Activated CD4-positive, alpha-beta T cell treated with anti-CD3 and anti-CD28 coated beads for 24 hours (primary cell): ENCODE results near the gene CCDC106.

ENCODE experiments used
- DNase-seq, 2 donors: peaks; one replicate each; pipeline ENCODE4 v3.0.0-alpha.2; 2020; ENCODE audit warnings: low read depth in 2 of 2

Gene CCDC106

GRCh38 chr19:55613930-55614710 is 33.9 kb upstream of the CCDC106 start:
- no peak for DNase-seq

GRCh38 chr19:55614711-55615542 is 33.1 kb upstream of the CCDC106 start:
- DNase-seq: no peak

GRCh38 chr19:55615543-55616394 is 32.2 kb upstream of the CCDC106 start:
- no peak for DNase-seq

GRCh38 chr19:55616395-55616875 is 31.6 kb upstream of the CCDC106 start:
- DNase-seq: no peak

- DNase-seq: no peak
Observed at GRCh38 chr19:55617426-55617825, 30.6 kb upstream of the CCDC106 start.

GRCh38 chr19:55618426-55618825 is 29.6 kb upstream of the CCDC106 start:
- no peak for DNase-seq

GRCh38 chr19:55619286-55619685 is 28.7 kb upstream of the CCDC106 start:
- no peak for DNase-seq

GRCh38 chr19:55620410-55621204 is 27.4 kb upstream of the CCDC106 start:
- DNase-seq: no peak

- DNase-seq: no peak
Observed at GRCh38 chr19:55621205-55621672, 26.8 kb upstream of the CCDC106 start.

- DNase-seq: no peak
Observed at GRCh38 chr19:55621673-55622231, 26.3 kb upstream of the CCDC106 start.

- DNase-seq: no peak
Observed at GRCh38 chr19:55622242-55622969, 25.6 kb upstream of the CCDC106 start.

GRCh38 chr19:55623130-55623529 is 24.9 kb upstream of the CCDC106 start:
- no peak for DNase-seq

GRCh38 chr19:55623561-55623960 is 24.5 kb upstream of the CCDC106 start:
- no peak for DNase-seq

GRCh38 chr19:55624109-55625003 is 23.7 kb upstream of the CCDC106 start, which contains the start of gene ZNF784:
Gene ZNF784 (minus strand): TSS chr19:55624566. CDS start chr19:55624561, 5 bp downstream.
- DNase-seq: peak; percentile 91 to 96

GRCh38 chr19:55625004-55625326 is 23.0 kb upstream of the CCDC106 start:
- DNase-seq: no peak

- DNase-seq: peak in 1 of 2 donors; percentile 31
Observed at GRCh38 chr19:55626350-55626749, 21.7 kb upstream of the CCDC106 start.

GRCh38 chr19:55632463-55632834 is 15.6 kb upstream of the CCDC106 start:
- peak; percentile 76 to 93 for DNase-seq

GRCh38 chr19:55633861-55634260 is 14.2 kb upstream of the CCDC106 start:
- no peak for DNase-seq

GRCh38 chr19:55635334-55635717 is 12.7 kb upstream of the CCDC106 start:
- no peak for DNase-seq
